ENCODE data around the gene OFD1.

Gene OFD1

DNA sequence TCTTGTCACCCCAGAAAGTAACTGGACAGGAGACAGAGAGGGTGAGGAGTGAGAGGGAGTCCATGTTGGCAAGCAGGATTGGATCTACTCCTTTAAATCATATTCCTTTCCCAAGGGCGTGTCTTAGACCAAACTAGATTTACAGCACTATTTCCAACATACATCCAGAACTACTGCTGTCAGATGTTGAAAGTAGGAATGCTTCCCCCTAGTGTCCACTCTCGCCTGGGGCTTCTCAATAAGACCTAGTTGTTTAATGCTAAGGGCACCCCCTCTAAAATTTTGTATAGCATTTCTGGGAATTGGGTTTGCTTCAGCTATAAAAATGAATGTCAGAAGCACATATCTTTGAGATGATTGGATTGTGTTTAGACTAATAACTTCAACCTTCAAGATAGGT lies 13.3 kb downstream of the OFD1 start:
- H2BK12ac ChIP-seq (ENCODE audit: low read length in 2 of 2), result no peak overlapping the region
- H3K14ac ChIP-seq (ENCODE audit: low read length in 2 of 2), result no peak overlapping the region
- no peak overlapping the region for H2BK15ac ChIP-seq (ENCODE audit: low read depth, poor library complexity, severe bottlenecking)
- H3K36me3 ChIP-seq (ENCODE audit: control insufficient read depth in 1 of 2, insufficient read depth in 2 of 2, low read depth in 1 of 2, low read length in 2 of 2), result peaks cover 3 to 70% of the 10 kb centered on the region in 2 experiments
- H3K23ac ChIP-seq (ENCODE audit: low read length in 2 of 2), result no peak overlapping the region
- H3K79me1 ChIP-seq (replicated peaks; ENCODE audit: low read length, poor library complexity, severe bottlenecking), result peaks cover 3% of the 10 kb centered on the region
- DNase-seq, result peak; percentile 63
- no peak overlapping the region for H2AK5ac ChIP-seq (ENCODE audit: low read length, severe bottlenecking)
- H4K91ac ChIP-seq (ENCODE audit: low read length), result no peak overlapping the region
- no peak overlapping the region for H3K4me2 ChIP-seq (ENCODE audit: low read length, poor library complexity, severe bottlenecking)
- H2AFZ ChIP-seq (ENCODE audit: low read depth, low read length), result no peak overlapping the region
- no peak overlapping the region for H3K27ac ChIP-seq (ENCODE audit: low read length, poor library complexity, severe bottlenecking)
- H3K9me3 ChIP-seq (ENCODE audit: control insufficient read depth, low read length), result no peaks in the 10 kb centered on the region
- H3K4me3 ChIP-seq (ENCODE audit: insufficient read depth in 1 of 2, low read depth in 1 of 2, low read length in 2 of 2), result no peak overlapping the region
- no peak overlapping the region for H3K18ac ChIP-seq (ENCODE audit: low read depth in 1 of 2, low read length in 2 of 2)
- H2BK5ac ChIP-seq (ENCODE audit: low read depth, low read length, poor library complexity, severe bottlenecking), result no peak overlapping the region
- H3K4me1 ChIP-seq (ENCODE audit: control insufficient read depth, insufficient read depth, low read depth, low read length), result no peaks in the 10 kb centered on the region
- WGBS, result no CpG with 5 or more reads among the region's 2 CpGs
- no peak overlapping the region for H4K8ac ChIP-seq (ENCODE audit: low read length)
- H3K4ac ChIP-seq (ENCODE audit: low read depth in 1 of 2, low read length in 2 of 2), result no peak overlapping the region
- no peak overlapping the region for H2BK120ac ChIP-seq (ENCODE audit: low read depth, low read length)
- H3K27me3 ChIP-seq (ENCODE audit: control insufficient read depth in 1 of 2, insufficient read depth in 1 of 2, low read length in 2 of 2), result peaks cover 0 to 10% of the 10 kb centered on the region in 2 experiments
- peak overlapping the region; percentile 12 for H3K9ac ChIP-seq (ENCODE audit: low read length)

DNA sequence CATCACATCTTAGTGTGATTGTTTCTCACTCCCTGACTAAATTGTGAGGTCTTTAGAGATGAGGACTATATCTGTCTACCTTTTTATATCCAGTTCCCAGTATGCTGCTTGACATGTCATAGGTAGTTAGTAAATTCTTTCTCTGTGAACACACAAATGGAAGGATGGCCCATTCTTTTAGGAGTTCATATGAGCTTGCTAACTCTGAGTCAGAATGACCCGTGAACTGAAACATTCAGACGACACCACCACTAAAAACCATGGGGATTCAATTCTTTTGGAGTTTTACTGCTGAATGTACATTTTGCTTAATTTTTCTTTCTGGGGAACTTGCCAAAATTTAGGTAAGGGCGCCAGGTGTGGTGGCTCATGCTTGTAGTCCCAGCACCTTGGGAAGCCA lies 13.9 kb downstream of the OFD1 start:
- H3K27me3 ChIP-seq (ENCODE audit: control insufficient read depth in 1 of 2, insufficient read depth in 1 of 2, low read length in 2 of 2), result peaks cover 0 to 10% of the 10 kb centered on the region in 2 experiments
- H3K14ac ChIP-seq (ENCODE audit: low read length in 2 of 2), result no peak overlapping the region
- H2AFZ ChIP-seq (ENCODE audit: low read depth, low read length), result no peak overlapping the region
- no peak overlapping the region for H3K4me2 ChIP-seq (ENCODE audit: low read length, poor library complexity, severe bottlenecking)
- H4K8ac ChIP-seq (ENCODE audit: low read length), result no peak overlapping the region
- H3K27ac ChIP-seq (ENCODE audit: low read length, poor library complexity, severe bottlenecking), result no peak overlapping the region
- H2BK15ac ChIP-seq (ENCODE audit: low read depth, poor library complexity, severe bottlenecking), result no peak overlapping the region
- no peak overlapping the region for H2AK5ac ChIP-seq (ENCODE audit: low read length, severe bottlenecking)
- no peak overlapping the region for H4K91ac ChIP-seq (ENCODE audit: low read length)
- H2BK120ac ChIP-seq (ENCODE audit: low read depth, low read length), result no peak overlapping the region
- H3K79me1 ChIP-seq (replicated peaks; ENCODE audit: low read length, poor library complexity, severe bottlenecking), result peaks cover 3% of the 10 kb centered on the region
- no peaks in the 10 kb centered on the region for H3K4me1 ChIP-seq (ENCODE audit: control insufficient read depth, insufficient read depth, low read depth, low read length)
- no peak overlapping the region for H3K4me3 ChIP-seq (ENCODE audit: insufficient read depth in 1 of 2, low read depth in 1 of 2, low read length in 2 of 2)
- peak overlapping the region; percentile 12 for H3K9ac ChIP-seq (ENCODE audit: low read length)
- 100% methylated on average over 1 of the region's 3 CpGs for WGBS
- H2BK5ac ChIP-seq (ENCODE audit: low read depth, low read length, poor library complexity, severe bottlenecking), result no peak overlapping the region
- H3K36me3 ChIP-seq (ENCODE audit: control insufficient read depth in 1 of 2, insufficient read depth in 2 of 2, low read depth in 1 of 2, low read length in 2 of 2), result peaks cover 3 to 69% of the 10 kb centered on the region in 2 experiments
- no peak overlapping the region for H3K18ac ChIP-seq (ENCODE audit: low read depth in 1 of 2, low read length in 2 of 2)
- H3K9me3 ChIP-seq (ENCODE audit: control insufficient read depth, low read length), result no peaks in the 10 kb centered on the region
- no peak overlapping the region for H3K4ac ChIP-seq (ENCODE audit: low read depth in 1 of 2, low read length in 2 of 2)
- H3K23ac ChIP-seq (ENCODE audit: low read length in 2 of 2), result no peak overlapping the region
- DNase-seq, result no peak
- H2BK12ac ChIP-seq (ENCODE audit: low read length in 2 of 2), result no peak overlapping the region

DNA sequence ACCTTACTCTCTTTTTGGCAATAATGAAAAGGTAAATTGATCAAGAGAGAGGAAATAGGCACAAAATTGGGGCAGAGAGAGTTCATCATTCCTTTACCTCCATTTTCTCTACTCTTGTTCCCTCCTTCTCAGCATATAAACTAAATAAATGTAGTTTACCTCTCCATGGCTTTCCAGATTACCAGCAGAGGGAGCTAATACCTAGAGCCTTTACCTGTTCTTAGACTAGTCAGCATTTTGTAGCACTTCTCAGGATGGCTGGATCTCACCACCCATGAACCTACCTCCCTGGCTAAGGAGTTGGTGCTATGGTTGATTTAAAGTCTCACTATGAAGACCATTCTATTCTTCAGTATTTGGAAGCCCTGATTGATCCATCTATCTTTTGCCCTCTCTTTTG lies 15.7 kb downstream of the OFD1 start:
- no peak overlapping the region for H4K8ac ChIP-seq (ENCODE audit: low read length)
- H2BK5ac ChIP-seq (ENCODE audit: low read depth, low read length, poor library complexity, severe bottlenecking), result no peak overlapping the region
- no peak overlapping the region for H4K91ac ChIP-seq (ENCODE audit: low read length)
- H3K4me2 ChIP-seq (ENCODE audit: low read length, poor library complexity, severe bottlenecking), result no peak overlapping the region
- no peaks in the 10 kb centered on the region for H3K4me1 ChIP-seq (ENCODE audit: control insufficient read depth, insufficient read depth, low read depth, low read length)
- H2AFZ ChIP-seq (ENCODE audit: low read depth, low read length), result no peak overlapping the region
- H3K36me3 ChIP-seq (ENCODE audit: control insufficient read depth in 1 of 2, insufficient read depth in 2 of 2, low read depth in 1 of 2, low read length in 2 of 2), result peaks cover 3 to 63% of the 10 kb centered on the region in 2 experiments
- no peak overlapping the region for H2BK12ac ChIP-seq (ENCODE audit: low read length in 2 of 2)
- H2BK120ac ChIP-seq (ENCODE audit: low read depth, low read length), result no peak overlapping the region
- no peak overlapping the region for H3K27ac ChIP-seq (ENCODE audit: low read length, poor library complexity, severe bottlenecking)
- no peak overlapping the region for H2BK15ac ChIP-seq (ENCODE audit: low read depth, poor library complexity, severe bottlenecking)
- no peak overlapping the region for H3K4ac ChIP-seq (ENCODE audit: low read depth in 1 of 2, low read length in 2 of 2)
- H3K18ac ChIP-seq (ENCODE audit: low read depth in 1 of 2, low read length in 2 of 2), result no peak overlapping the region
- H2AK5ac ChIP-seq (ENCODE audit: low read length, severe bottlenecking), result no peak overlapping the region
- peaks cover 0 to 10% of the 10 kb centered on the region in 2 experiments for H3K27me3 ChIP-seq (ENCODE audit: control insufficient read depth in 1 of 2, insufficient read depth in 1 of 2, low read length in 2 of 2)
- H3K79me1 ChIP-seq (replicated peaks; ENCODE audit: low read length, poor library complexity, severe bottlenecking), result peaks cover 3% of the 10 kb centered on the region
- no peak overlapping the region for H3K14ac ChIP-seq (ENCODE audit: low read length in 2 of 2)
- no peak overlapping the region for H3K23ac ChIP-seq (ENCODE audit: low read length in 2 of 2)
- no peak overlapping the region for H3K4me3 ChIP-seq (ENCODE audit: insufficient read depth in 1 of 2, low read depth in 1 of 2, low read length in 2 of 2)
- no peak overlapping the region for H3K9ac ChIP-seq (ENCODE audit: low read length)
- no peaks in the 10 kb centered on the region for H3K9me3 ChIP-seq (ENCODE audit: control insufficient read depth, low read length)
- DNase-seq, result peak; percentile 45

DNA sequence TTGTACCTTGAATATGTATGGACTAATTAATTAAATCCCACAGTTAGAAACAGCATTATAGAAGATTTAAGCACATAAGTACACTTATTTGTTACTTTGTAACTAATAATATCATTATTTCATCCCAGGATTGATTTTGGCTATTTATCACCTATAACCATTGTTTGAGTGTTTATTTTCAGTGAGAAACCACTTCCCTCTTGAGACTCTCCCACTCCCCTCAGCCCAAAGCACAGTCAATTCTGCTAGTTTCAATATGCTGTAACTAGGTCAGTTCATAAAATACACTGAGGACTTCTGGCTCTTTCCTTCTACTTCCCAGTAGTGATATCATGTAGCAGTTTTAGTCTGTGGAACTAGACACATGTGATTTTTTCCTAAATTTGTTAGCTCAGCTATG lies 16.3 kb downstream of the OFD1 start:
- Histone ChIP-seq H3K4me2 (ENCODE audit: low read length, poor library complexity, severe bottlenecking) (no peak overlapping the region), H3K9ac (ENCODE audit: low read length) (no peak overlapping the region), H2BK120ac (ENCODE audit: low read depth, low read length) (no peak overlapping the region), H2BK15ac (ENCODE audit: low read depth, poor library complexity, severe bottlenecking) (no peak overlapping the region), H3K18ac (ENCODE audit: low read depth in 1 of 2, low read length in 2 of 2) (no peak overlapping the region), H3K27me3 (ENCODE audit: control insufficient read depth in 1 of 2, insufficient read depth in 1 of 2, low read length in 2 of 2) (peaks cover 0 to 10% of the 10 kb centered on the region in 2 experiments), H2BK12ac (ENCODE audit: low read length in 2 of 2) (no peak overlapping the region), H3K4me1 (ENCODE audit: control insufficient read depth, insufficient read depth, low read depth, low read length) (no peaks in the 10 kb centered on the region), H3K4ac (ENCODE audit: low read depth in 1 of 2, low read length in 2 of 2) (no peak overlapping the region), H3K79me1 (replicated peaks; ENCODE audit: low read length, poor library complexity, severe bottlenecking) (peaks cover 3% of the 10 kb centered on the region), H2BK5ac (ENCODE audit: low read depth, low read length, poor library complexity, severe bottlenecking) (no peak overlapping the region), H3K36me3 (ENCODE audit: control insufficient read depth in 1 of 2, insufficient read depth in 2 of 2, low read depth in 1 of 2, low read length in 2 of 2) (peaks cover 3 to 63% of the 10 kb centered on the region in 2 experiments), H3K23ac (ENCODE audit: low read length in 2 of 2) (no peak overlapping the region), H4K91ac (ENCODE audit: low read length) (no peak overlapping the region), H2AFZ (ENCODE audit: low read depth, low read length) (no peak overlapping the region), H4K8ac (ENCODE audit: low read length) (no peak overlapping the region), H2AK5ac (ENCODE audit: low read length, severe bottlenecking) (no peak overlapping the region), H3K4me3 (ENCODE audit: insufficient read depth in 1 of 2, low read depth in 1 of 2, low read length in 2 of 2) (no peak overlapping the region), H3K14ac (ENCODE audit: low read length in 2 of 2) (no peak overlapping the region), H3K9me3 (ENCODE audit: control insufficient read depth, low read length) (no peaks in the 10 kb centered on the region), H3K27ac (ENCODE audit: low read length, poor library complexity, severe bottlenecking) (no peak overlapping the region)
- no peak for DNase-seq

All from mesenchymal stem cell (in vitro differentiated cells and primary cell).